ENCODE measurements around the gene CLIP2. TPM values are rescaled to one million over a fixed set of nuclear protein-coding genes. Genes with fewer than 3 reads are reported as not detected.

CLIP2 gene
- total RNA-seq, 2 experiments from 2014 or later, result 3.6 to 6.3 TPM

- Histone ChIP-seq H2AFZ (ENCODE audit: low read length) (peak overlapping the region; percentile 77; the same call in 1 of the 2 replicates), H3K79me2 (ENCODE audit: insufficient read depth, low read depth, low read length) (no peaks in the 10 kb centered on the region), H3K4me2 (ENCODE audit: low read length) (peak overlapping the region; percentile 63), H3K9me2 (ENCODE audit: insufficient read depth, low read length) (no peaks in the 10 kb centered on the region), H3K27ac (ENCODE audit: low read depth, low read length, poor library complexity, severe bottlenecking) (peak overlapping the region; percentile 59), H3K36me3 (ENCODE audit: insufficient read depth, low read length) (no peaks in the 10 kb centered on the region), H4K20me1 (ENCODE audit: insufficient read depth, low read length) (no peaks in the 10 kb centered on the region), H3K4me1 (ENCODE audit: insufficient read depth, low read length, poor library complexity, severe bottlenecking) (peaks cover 42% of the 10 kb centered on the region), H3K9me3 (ENCODE audit: low read length) (no peaks in the 10 kb centered on the region), H3K4me3 (ENCODE audit: low read depth, low read length, poor library complexity, severe bottlenecking) (no peak overlapping the region)
- intact Hi-C loops (cut with micrococcal nuclease; ENCODE audit: unreplicated experiment), result loop anchor here (2.0 kb wide), 1 partner anchor 60 kb away; no protein-coding TSS in a partner anchor
- ChIA-PET POLR2A (interaction anchor here (1.4 kb wide), 1 partner anchor 22 kb away, joined by 3 read pairs; no protein-coding TSS in a partner anchor), CTCF (ENCODE audit: unreplicated experiment) (no interaction called here)
- BruUV-seq (replicated peaks), result no TSS peak
- peak; percentile 40 for DNase-seq (ENCODE audit: low spot score)
- TF ChIP-seq CTCF (conservative IDR thresholded peaks at IDR 0.05; ENCODE audit: low read length), result no peak
- no peak for TF ChIP-seq EZH2phosphoT487 (IDR thresholded peaks at IDR 0.05; ENCODE audit: borderline replicate concordance, low read depth, low read length)
These were observed 22.8 kb upstream of the CLIP2 start for GRCh38 chr7:74266191-74266963.

- no peaks in the 10 kb centered on the region for H4K20me1 ChIP-seq (ENCODE audit: insufficient read depth, low read length)
- TF ChIP-seq CTCF (conservative IDR thresholded peaks at IDR 0.05; ENCODE audit: low read length) (no peak), EZH2phosphoT487 (IDR thresholded peaks at IDR 0.05; ENCODE audit: borderline replicate concordance, low read depth, low read length) (no peak)
- POLR2A ChIA-PET, result interaction anchor here (0.6 to 4.4 kb wide), 4 partner anchors 12 to 168 kb away, joined by 3 to 15 read pairs (median 5); partner anchors contain the start of gene CLIP2
- no peaks in the 10 kb centered on the region for H3K36me3 ChIP-seq (ENCODE audit: insufficient read depth, low read length)
- H3K4me1 ChIP-seq (ENCODE audit: insufficient read depth, low read length, poor library complexity, severe bottlenecking), result peaks cover 58% of the 10 kb centered on the region
- H3K4me2 ChIP-seq (ENCODE audit: low read length), result no peak overlapping the region
- intact Hi-C loops (cut with micrococcal nuclease; ENCODE audit: unreplicated experiment), result loop anchor here (2.0 kb wide), 1 partner anchor 61 kb away; no protein-coding TSS in a partner anchor
- H3K4me3 ChIP-seq (ENCODE audit: low read depth, low read length, poor library complexity, severe bottlenecking), result no peak overlapping the region
- H3K27ac ChIP-seq (ENCODE audit: low read depth, low read length, poor library complexity, severe bottlenecking), result no peak overlapping the region
- CTCF ChIA-PET (ENCODE audit: unreplicated experiment), result interaction anchor here (0.6 to 1.1 kb wide), 2 partner anchors 62 to 349 kb away, joined by 3 to 5 read pairs; no protein-coding TSS in a partner anchor
- BruUV-seq (replicated peaks), result no TSS peak
- H3K79me2 ChIP-seq (ENCODE audit: insufficient read depth, low read depth, low read length), result no peaks in the 10 kb centered on the region
- H2AFZ ChIP-seq (ENCODE audit: low read length), result no peak overlapping the region
- no peaks in the 10 kb centered on the region for H3K9me2 ChIP-seq (ENCODE audit: insufficient read depth, low read length)
- no peak for DNase-seq (ENCODE audit: low spot score)
- no peaks in the 10 kb centered on the region for H3K9me3 ChIP-seq (ENCODE audit: low read length)
These were observed 21.2 kb upstream of the CLIP2 start for GRCh38 chr7:74267756-74268565.

Data from OCI-LY7 (cell line).